HS-5 (cell line): ENCODE measurements around the gene ENOX1.

Experiments
- DNase-seq: peaks from one replicate; pipeline ENCODE4 v3.0.0-alpha.2; 2012; ENCODE audit warnings: low read depth

The ENOX1 gene

DNA sequence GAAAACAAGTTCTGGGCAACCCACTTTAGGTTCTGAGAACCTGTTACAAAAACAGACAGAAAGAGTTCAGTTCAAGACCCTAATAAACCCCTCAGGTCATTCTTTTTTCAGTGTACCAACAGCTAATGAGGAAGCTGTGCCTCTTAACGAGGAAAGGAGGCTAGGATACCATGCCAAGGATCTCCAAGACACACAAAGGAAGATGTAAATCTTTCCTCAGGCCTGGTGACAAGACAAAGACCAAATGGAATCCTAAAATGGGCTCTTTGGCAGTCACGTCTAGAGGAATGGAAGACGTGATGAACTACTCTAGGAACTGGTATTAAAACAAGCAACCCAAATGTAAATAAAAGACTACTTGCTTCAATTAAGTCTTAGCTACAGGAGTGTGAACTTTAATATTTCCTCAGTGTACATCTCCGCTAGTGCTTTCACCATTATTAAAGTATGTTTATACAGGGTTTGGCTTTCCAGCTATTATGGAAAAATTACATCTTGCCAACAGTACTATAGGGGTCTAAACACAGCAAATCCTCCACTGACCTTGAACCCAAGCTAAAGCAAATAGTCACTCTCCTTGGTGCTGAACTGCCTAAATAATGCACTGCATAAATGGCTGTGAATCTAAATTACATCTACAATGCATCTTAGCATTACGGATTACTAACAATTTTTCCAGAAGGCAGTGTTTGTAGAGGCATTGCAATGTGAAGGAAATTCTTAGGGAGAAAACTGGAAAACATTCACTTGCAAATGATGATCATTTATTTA, 42.3 kb downstream of the ENOX1 start:
- DNase-seq, result no peak

DNA sequence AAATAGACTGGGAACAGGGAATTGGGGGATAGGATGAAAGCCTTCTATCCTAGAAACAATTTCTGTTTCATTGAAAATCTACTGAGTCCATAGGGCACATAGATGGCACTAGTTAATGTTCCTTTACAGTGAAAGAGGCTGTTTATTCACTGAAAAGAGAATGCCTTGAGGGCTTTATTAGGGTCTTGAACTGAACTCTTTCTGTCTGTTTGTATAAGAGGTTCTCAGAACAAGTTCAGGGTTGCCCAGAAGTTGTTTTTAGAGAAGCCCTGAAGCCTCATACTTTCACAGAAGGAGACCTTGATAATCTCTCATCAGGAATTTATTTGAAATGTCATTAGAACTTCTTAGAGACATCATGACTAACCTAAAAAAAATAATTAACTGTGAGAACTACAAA, 43.9 kb downstream of the ENOX1 start:
- DNase-seq, result no peak

DNA sequence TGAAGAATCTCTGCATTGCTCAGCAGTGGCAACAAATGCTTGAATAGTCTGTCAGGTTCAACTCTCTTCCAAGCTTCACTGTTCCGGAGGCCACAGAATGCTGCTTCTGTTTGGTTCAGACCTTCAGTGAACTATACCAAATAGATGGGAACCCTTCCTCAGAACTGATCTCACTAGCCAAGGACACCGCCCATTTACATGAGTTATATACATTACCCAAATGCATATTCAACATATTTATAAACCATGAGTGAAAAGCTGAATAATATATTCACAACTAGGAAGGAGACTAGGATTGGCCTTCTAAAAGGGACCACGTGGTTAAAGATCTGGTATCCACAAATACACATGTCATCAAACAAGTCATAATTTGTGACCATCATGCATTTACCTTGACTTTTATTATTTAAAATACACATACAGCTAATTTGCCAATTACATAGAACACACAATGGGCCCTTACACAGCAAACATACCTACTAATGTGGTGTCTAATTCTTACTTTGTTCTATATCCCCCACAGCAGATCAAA, 49.3 kb downstream of the ENOX1 start:
- DNase-seq, result no peak

DNA sequence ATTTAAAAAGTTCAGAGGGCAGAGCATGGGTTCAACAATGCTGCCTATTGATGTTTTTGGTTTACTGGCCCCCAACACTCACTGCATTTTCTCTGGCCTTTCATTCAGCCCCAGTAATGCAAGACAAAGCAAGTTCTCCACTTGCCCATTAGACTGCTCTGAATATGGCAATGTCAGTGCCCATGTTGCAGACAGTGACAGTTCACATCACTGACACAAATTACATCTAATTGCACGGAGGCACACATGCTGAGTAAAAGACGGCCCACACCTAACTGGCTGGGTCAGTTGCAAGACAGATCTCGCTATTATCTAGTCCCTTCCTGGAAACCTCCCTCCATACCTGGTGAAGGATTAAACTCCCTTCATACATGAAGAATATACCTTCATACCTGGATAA, 54.0 kb downstream of the ENOX1 start:
- no peak for DNase-seq

DNA sequence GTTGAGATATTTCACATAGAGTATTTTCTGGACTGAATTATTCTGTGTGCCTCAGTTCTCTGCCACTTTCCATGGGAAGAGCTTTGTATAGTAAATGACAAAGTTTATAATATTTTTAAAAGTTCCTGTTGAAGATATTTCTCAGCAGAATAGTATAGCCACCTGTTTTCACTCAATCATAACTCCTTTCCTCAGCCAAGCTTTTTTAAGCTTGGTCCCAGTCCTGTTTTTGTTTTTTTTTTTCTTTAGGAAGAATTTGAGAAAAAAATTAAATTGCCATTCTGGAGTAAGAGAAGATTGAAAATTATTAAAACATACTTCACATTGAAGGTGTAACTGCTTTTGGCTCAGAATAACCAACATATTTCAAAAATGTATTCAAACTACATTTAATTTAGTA, 55.5 kb downstream of the ENOX1 start:
- no peak for DNase-seq

DNA sequence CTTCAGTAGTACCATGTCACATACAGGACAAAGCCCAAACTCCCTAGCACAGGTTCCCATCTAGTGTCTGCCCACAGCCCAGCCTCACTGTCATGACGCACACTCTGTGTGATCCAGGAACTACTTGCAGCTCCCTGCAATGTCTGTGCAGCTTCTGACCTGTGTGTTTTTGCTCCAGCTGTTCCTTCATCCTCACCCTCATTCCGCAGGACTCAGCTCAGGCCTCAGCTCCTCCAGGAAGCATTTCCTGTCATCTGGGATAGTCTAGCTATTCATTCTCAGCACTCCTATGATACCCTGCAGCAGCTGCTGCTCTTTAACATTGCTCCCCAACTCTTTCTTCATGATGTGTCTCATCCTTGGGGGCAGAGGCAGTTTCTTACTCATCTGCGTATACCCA, 56.1 kb downstream of the ENOX1 start:
- DNase-seq, result peak; percentile 36

DNA sequence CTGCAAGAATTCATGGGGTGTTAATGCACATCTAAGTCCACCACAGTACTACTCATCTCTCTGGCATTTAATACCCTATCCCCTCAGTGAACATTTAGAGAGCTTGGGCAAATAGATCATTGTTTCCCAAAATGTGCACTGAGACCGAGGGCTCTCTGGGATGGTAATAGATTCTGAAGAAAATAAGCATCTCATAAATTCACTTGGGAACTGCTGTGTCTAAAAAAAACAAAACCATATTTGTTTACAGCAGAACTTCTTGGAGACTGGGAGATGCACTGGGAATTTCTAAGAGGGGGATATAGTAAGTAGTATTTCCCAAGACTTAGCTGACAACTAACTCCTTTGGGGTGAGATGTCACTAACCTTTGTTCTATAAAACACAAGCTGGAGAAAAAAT, 58.4 kb downstream of the ENOX1 start:
- DNase-seq, result no peak

DNA sequence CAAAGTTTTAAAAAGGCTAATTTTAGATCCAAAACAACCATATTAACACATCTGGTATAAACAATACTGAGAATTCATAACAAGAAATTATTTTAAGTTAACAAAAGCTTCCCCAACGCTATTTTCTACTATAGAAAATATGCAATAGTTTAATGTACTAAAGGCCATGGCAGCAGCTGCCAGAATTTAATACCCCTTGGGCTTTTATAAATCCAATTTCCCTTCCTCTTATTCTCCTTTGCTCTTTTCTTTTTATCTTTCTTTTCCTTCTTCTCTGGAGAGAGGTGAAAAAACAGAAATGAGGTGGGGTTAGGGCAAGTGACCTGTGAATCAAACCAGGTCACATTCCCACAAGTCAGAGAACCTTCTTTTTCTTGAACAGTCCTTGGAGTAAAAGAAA, 58.9 kb downstream of the ENOX1 start:
- no peak for DNase-seq

DNA sequence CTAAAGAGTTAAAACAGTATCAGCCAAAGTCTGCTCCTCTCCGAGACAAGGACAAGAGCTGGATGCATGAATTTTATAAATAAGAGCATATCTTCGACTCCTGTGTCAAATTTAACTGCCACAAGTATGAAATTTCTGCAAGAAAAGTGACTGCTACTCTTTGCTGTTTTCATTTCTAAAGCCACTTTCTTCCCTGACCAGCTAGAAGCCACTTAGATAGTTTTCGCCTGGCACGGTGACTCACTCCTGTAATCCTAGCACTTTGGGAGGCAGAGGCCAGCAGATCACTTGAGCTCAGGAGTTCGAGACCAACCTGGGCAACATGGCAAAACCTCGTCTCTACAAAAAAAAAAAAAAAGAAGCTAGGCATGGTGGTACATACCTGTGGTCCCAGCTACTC, 61.3 kb downstream of the ENOX1 start:
- no peak for DNase-seq

DNA sequence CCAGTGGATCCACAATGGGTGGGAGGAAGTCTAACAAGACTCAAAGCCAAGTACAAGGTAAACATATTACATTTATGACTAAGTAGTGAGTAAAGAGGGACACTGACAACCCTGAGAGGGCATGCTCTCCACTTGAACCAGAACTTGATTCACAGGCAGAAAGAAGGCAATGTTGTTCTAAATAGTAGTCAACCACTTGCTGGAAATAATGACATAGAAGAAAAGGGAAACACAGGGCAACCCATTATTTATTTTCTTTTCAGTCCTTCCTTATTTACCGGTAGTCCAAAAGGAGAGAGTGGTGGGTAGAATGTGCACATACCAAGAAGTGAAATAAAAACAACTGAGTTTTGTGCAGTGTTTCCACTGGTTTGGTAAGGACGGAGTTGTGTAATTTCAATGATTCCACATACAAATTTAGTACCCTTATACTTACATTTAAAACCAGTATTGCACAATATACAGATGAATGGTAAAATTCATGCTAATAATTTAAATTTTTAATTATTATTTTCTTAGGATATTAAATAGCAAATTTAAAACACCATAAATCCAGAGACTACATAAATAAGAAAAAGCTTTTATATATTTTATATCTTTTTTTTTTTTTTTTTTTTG, 65.9 kb downstream of the ENOX1 start:
- DNase-seq, result no peak

DNA sequence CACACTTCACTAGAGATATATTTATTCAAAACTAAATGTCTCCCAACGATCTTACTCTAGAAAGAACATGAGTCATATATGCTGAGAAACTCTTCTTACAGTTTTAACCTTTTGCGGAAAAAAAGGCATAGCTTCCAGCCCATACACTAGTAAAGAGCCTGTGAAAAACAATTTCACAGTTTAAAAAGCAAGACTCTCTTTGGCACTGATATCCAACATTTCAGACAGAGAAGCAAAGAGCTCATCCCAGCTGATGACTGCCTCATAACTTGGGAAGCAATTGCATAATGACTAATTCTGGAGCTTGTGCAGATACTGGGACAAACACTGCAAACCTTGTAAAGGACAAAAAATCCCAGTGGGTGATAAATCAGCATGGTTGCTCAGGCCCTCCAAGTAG, 88.0 kb downstream of the ENOX1 start:
- DNase-seq, result no peak

DNA sequence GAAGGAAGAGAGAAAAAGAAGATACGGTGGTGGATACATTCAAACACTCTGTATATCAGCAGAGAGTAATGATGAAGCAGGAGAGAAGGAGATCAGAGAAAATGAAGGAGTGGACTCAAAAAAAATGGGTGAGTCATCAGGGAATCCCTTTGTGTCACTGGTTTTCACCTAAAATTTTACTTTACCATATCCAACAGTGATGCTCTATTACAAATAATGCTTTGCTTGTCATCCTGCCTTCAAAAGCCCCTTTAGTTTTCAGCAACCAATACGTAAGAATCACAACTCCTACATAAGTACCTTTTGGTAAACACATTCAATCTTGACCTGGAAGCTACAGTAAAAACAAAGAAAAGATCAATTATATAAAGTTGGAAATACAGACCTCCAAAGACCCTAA, 88.8 kb downstream of the ENOX1 start:
- DNase-seq, result no peak

DNA sequence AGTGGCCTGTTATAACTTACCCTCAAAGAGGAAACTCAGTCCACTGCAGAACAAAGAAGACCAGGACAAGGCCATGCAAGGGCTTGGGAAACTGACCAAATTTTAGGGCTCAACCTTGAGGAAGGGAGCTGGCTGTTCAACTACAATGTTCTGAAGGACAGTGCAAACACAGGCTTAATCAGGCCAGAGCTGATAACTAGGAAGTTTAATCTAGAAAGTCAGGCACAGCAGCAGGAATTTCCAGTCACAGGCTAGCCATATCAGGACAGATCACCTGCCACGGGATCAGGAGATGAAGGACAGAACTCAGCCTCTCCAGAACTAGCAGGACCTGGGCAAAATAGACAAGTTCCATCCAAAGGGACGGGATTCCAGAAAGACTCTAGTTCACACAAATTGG, 89.4 kb downstream of the ENOX1 start:
- DNase-seq, result no peak

DNA sequence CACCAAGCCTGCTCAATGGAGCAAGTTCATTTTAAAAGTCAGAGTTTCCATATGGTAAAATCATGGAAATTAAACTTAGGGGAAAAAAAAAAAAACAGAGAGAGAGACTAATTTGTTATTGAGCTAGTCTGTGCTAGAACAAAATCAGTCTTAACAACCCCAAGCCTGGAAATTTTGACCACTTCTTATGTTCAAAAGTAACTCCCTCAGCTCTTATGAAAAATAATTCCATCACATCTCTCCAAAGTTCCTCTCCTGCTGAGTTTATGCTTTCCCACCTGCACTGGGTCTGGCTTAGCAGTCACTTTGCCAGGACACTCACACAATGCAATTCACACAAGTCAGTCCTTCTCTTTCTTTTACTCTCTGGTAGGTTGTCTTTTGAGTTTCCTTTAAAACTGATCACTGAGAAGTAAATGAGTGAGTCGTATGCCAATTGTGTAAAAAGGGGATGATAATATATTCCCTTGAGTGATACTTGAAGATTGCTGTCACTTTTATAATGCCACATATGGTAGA, 92.6 kb downstream of the ENOX1 start:
- DNase-seq, result no peak

DNA sequence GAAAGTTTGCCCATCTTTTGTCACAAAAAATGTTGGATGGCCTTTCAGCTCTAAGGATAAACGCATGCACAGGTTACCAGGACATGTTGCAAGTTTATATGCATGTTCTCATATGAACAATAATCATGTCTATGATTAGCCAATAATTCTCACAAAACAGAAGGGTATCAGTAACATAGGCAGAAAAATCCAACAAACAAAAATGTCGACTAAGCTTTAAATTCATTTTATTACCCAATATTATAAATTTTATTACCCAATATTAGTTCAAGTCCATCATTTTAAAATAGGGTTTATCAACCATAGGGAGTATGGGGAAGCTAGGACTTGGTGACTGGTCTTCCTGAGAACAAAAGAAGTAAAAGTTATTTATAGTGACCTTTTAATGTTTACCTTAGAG, 93.1 kb downstream of the ENOX1 start:
- DNase-seq, result no peak

DNA sequence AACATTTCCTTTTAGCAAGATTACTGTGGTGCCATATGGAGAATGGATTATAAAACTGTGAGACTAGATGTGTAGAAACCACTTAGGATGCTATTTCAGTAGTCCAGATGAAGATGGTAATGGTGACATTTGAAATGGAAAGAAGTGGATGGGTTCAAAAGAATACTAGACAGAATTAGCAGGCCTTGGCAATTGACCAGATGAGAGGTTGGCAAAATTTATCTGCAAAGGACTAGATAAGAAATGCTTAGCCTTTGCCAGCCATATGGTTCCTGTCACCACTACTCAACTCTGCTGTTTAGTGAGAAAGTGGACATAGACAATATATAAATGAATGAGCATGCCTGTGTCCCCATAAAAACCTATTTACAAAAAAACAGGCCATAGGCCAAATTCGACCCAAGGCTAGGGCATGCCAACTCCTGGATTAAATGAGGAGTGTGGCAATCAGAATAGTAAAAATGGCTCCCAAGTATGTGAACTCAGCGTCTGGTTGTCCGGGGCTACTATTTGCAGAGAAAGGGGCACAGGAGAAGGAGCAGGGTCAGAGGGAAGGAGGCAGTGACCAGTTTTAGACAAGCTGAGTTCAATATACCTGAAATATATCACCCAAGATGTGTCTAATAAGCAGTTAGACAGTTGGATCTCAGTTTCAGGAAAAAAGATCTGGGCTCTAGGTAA, 98.4 kb downstream of the ENOX1 start:
- no peak for DNase-seq

DNA sequence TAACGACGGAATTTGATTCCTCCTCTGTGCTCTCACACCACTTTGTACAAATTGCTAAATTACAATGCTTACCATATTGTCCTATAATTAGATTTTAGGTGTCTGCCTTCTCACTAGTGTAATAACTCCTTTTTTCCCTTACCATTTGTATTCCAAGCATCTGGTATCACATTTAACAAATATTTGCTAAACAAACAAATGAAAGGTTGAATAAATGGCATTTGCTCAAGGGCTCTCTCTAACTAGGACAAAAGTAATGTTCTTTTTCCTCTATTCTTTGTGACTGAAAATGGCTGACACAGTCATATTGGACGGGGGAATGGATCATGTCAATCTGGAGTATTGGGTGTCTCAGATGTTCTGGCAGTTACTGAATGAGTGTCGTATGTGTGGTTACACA, 99.7 kb downstream of the ENOX1 start:
- no peak for DNase-seq

DNA sequence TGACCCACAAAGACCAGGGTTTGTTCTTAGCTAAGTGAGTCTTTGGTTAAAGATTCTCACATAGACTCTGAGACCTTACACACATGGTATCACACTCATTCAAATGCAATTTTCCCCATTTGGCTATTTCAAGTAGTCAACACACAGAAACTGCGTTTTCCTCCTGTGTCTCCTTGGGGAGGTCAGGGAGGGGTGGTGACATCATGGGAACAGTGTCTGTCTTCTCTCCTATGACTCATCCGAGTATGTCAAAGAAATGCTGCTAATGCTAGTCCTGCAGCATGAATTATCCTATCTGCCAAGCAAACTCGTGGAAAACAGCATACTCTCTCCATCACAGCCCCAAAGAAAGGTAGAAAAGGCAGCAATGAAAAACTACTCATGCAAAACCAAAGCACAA, 100.2 kb downstream of the ENOX1 start:
- peak; percentile 23 for DNase-seq

DNA sequence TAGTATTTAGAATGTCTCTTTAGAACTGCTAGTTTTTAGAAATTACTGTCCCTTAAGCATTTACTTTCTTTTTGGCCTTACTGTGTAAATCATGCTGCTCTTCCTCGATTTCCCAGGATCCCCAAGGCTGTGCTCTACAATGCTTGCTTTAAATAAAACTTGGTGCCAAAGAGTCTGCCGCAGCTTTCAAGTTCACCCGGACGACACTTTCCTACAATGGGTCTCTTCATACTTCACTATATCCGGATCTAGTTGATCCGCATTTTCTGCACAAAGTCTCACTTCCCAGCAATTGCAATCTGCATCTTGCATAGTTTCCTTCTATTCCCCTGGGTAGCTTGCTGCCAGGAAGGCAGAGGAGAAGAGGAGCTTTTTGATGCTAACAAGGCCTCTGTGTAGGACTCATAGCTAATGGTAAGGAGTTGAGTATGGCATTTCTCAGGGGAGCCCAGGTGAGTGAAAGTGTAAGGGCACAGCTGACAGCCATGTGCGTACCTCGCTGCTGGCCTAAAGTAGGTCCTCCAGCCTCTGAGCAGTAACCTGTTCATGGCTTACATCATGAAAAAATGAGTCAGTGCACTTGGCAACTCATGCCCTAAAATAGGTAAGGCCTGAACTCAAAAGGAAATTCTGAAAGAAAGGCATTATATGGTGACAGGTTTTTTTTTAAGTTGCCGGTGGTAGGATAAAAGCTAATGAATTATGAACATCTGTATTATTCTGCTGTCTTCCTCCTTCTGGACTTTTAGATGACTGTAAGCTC, 101.6 kb downstream of the ENOX1 start:
- no peak for DNase-seq

DNA sequence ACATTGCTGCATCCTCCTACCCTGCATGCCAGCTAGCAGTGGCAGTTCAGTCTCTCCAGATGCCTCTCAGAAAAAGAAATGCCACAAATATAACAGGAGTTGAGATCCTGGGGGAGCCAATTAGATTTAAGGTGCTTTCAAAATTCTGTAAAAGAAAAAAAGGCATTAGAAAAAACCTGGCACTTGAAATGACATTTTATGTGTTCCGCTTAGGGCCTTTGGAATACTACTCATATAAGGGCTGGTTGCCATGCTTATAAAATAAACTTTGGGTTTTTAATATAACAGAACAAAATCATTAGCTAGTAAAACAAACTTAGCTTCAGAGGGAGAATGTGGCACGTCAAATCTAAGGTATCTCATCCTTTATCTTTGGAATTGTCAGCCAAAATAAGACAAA, 104.1 kb downstream of the ENOX1 start:
- DNase-seq, result no peak

DNA sequence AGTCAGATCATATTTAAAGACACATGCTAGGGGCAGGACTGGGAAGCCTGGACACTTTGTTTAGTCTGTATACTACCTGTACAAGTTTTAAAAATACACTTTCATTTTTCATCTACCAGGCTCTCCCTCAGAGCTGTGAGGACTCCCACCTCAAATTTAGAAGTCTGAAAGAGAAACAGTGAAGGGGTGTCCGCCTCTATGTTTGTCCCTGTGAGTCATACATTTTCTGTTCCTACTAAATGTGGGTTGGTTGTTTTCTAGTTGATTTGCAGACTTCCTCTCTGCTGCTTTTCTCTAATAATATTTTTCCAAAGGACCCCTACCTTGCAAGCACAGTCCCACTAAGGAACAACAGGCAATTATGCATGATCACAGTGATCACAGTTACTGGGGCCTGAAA, 110.5 kb downstream of the ENOX1 start:
- no peak for DNase-seq

DNA sequence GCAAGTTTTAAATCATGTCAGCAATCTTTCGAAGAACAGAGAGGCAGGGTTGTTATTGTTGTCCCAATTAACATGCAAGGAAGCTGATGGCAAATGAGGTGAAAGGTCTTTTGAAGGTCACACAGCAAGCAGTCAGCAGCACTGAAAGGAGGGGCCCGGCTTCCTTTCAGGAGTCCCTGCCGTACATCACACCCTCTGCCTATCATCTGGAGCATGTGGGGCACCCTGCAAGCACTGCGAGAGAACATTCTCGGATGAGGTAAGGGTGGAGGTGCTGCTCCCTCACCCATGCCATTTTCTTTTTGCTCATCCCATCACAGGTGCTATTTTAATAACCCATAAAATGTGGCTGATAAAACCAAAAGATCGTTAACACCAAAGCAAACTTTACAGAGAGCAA, 111.2 kb downstream of the ENOX1 start:
- no peak for DNase-seq
